GM20431 (cell line): Measurements from ENCODE around the gene INPP5A.
"Not testable (repeated sequence)": the region's sequence is repeated elsewhere in the genome, so short reads cannot be mapped to it uniquely, and the experiment has no call there.

Experiments
- in situ Hi-C: fragments of 300-500 bp; cut with MseI, MboI; formaldehyde crosslinking; loops from one replicate; pipeline ENCODE4 v1.15.0; 2020; ENCODE audit warnings: low sequenced_read_pairs; ENCODE audit not compliant: unreplicated experiment

The INPP5A gene

GRCh38 chr10:132783165-132783939 lies 245.8 kb downstream of the INPP5A start:
- in situ Hi-C loops, result no loop called here

DNA sequence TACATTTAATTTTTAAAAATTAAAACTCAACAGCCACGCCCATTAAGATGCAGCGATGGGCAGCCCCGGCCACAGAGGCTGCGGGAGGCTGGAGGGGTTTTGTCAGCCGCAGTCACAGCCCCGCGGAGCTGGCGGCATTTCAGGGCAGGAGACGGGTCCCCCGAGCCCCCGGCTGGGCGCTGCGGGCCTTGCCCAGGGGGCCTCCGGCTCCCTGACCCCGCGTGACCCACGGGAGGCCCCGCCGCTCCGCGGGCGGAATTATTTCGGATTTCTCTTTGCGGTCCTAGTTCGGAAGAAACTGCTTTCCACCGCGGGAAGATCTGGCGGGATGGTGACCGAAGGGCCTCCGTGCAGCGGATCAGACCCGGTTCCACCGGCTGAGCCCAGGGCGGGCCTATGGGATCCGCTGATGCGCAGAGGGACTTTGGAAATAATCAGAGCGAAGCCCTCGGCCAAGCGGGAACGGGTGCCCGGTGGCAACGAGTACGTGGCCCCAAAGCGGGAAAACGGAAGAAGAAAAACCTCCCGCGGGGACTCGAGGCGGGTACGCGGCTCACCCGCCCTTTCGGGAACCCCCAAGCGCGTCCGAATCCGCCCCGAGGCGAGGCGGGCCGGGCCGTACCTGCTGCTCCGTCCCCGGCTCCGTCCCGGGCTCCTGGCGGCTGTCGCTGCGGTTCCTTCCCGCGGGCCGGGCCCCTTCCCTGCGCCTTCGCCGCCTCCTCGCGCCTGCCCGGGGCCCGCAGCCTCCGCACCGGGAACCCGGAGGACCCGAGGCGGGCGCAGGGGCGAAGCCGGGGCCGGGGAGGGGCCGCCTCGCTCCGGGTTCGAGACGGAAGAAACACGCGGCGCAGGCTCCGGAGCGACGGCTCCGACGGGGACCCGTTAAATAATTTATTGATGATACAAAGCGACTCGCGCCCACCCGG lies 246.6 kb downstream of the INPP5A start:
- in situ Hi-C loops, result no loop called here

DNA sequence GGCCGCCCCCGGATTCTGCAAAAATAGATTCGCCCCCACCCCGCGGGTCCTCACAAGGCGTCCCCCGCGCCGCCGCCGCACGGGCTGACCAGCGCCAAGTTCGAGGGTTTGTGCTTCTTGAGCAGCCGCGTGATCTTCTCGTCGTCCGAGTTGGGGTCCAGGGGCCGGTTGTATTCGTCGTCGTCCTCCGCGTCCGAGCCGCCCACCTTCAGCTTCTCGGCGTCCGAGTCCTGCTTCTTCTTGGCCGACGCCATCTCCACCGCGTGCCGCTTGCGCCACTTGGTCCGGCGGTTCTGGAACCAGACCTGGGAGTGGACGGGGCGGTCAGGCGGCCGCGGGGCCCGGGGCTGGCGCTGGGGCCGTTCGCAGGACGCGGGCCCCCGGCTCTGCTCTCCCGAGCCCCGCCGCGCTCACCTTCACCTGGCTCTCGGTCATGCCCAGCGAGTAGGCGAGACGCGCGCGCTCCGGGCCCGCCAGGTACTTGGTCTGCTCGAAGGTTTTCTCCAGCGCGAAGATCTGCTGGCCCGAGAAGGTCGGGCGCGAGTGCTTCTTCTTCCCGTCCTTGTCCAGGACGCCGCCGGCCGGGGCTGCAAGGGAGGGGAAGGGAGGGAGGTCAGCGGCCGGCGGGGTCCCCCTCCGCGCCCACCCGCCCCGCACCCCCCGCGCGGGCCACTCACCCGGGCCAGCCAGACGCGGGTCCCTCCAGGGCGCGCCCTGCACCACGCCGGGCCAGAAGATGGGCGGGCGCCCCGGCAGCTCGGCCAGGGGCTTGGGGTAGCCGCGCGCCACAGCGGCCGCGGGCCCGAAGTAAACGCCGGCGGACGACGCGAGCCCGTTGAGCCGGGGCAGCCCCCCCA lies 247.5 kb downstream of the INPP5A start:
- in situ Hi-C loops, result no loop called here

GRCh38 chr10:132785723-132786475 lies 248.3 kb downstream of the INPP5A start, which contains the start of gene NKX6-2:
Gene NKX6-2, minus strand, starts transcription at chr10:132786147. Its CDS starts 199 bp downstream, at chr10:132785948.
- in situ Hi-C loops, result no loop called here

- in situ Hi-C loops, result no loop called here
These were observed 248.9 kb downstream of the INPP5A start for GRCh38 chr10:132786476-132786883.

- in situ Hi-C loops, result no loop called here
These were observed 249.4 kb downstream of the INPP5A start for GRCh38 chr10:132786884-132787494.

GRCh38 chr10:132787495-132788179 lies 250.1 kb downstream of the INPP5A start:
- in situ Hi-C loops, result no loop called here

GRCh38 chr10:132788180-132788830 lies 250.7 kb downstream of the INPP5A start:
- in situ Hi-C loops, result no loop called here

- in situ Hi-C loops, result no loop called here
These were observed 251.2 kb downstream of the INPP5A start for GRCh38 chr10:132788831-132789219.

GRCh38 chr10:132789659-132790148 lies 252.1 kb downstream of the INPP5A start:
- in situ Hi-C loops, result no loop called here

DNA sequence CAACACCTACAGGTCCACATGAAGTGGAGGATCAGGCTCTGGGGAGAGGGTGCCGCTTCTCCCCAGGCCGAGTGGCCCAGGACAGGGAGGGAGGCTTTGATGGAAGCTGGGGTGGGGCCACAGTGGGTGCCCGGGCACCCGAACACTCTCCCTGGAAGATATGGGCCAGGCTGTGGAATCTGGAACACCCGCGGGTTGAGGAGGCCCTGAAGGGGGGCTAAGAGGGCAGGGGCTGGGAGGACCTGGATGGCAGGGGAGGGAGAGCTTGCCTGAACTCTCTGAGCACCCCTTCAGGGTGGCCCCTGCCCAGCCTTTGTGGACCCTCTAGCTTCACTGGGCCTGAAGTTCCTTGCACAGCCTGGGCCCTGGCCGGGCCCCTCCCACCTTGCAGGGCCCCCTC lies 252.9 kb downstream of the INPP5A start:
- in situ Hi-C loops, result no loop called here

GRCh38 chr10:132790934-132791829 lies 253.6 kb downstream of the INPP5A start:
- in situ Hi-C loops, result no loop called here

DNA sequence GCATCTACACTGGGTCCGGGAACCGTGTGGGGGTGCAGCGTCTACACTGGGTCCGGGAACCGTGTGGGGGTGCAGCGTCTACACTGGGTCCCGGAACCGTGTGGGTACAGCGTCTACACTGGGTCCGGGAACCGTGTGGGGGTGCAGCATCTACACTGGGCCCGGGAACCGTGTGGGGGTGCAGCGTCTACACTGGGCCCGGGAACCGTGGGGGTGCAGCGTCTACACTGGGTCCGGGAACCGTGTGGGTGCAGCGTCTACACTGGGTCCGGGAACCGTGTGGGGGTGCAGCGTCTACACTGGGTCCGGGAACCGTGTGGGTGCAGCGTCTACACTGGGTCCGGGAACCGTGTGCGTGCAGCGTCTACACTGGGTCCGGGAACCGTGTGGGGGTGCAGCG lies 254.5 kb downstream of the INPP5A start:
- in situ Hi-C loops, result not testable (repeated sequence)

- in situ Hi-C loops, result no loop called here
These were observed 255.2 kb downstream of the INPP5A start for GRCh38 chr10:132792796-132793195.

DNA sequence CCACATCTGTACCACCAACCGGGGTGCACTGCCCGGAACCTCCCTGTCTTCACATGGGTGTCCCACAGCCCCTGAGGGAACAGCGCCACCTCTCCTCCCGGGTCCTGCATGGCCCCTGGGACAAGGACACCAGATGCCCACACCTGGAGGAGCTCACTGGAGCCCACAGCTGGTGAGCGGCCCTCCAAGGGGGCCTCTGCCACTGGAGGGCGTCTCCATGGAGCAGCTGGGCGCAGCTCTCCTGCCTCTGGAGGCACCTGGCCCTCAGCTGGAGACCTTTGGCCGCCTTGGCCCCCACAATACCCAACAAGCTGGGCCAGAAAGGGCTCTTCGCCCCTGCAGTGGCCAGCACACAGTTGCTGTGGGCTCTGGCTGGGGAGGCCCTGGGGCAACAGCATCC lies 255.6 kb downstream of the INPP5A start:
- in situ Hi-C loops, result no loop called here

- in situ Hi-C loops, result no loop called here
These were observed 256.6 kb downstream of the INPP5A start for GRCh38 chr10:132793871-132794849.
